Trophoblast cell (in vitro differentiated cells and primary cell): ENCODE data around the gene MAPKAPK5.

Experiments
- DNase-seq, 2 donors: peaks; one replicate each; pipeline ENCODE4 v3.0.0-alpha.2; 2016
- H2AFZ ChIP-seq: 2 replicates; pipeline ENCODE4 v1.6.1; 2013; ENCODE audit warnings: low read length, moderate library complexity, mild to moderate bottlenecking; ENCODE audit not compliant: insufficient read depth, poor library complexity
- H2AK5ac ChIP-seq: 2 replicates; pipeline ENCODE4 v1.6.1; 2013; ENCODE audit warnings: mild to moderate bottlenecking, low read length
- H2BK120ac ChIP-seq: 2 replicates; pipeline ENCODE4 v1.6.1; 2013; ENCODE audit warnings: low read length, mild to moderate bottlenecking, moderate library complexity; ENCODE audit not compliant: insufficient read depth, poor library complexity
- H2BK12ac ChIP-seq: 2 replicates; pipeline ENCODE4 v1.6.1; 2013; ENCODE audit warnings: mild to moderate bottlenecking, low read length, moderate library complexity
- H2BK5ac ChIP-seq: 2 replicates; pipeline ENCODE4 v1.6.1; 2013; ENCODE audit warnings: low read length, low read depth, moderate library complexity, mild to moderate bottlenecking; ENCODE audit not compliant: poor library complexity
- H3K14ac ChIP-seq: 2 replicates; pipeline ENCODE4 v1.6.1; 2013; ENCODE audit warnings: mild to moderate bottlenecking, low read length
- H3K18ac ChIP-seq: 2 replicates; pipeline ENCODE4 v1.6.1; 2013; ENCODE audit warnings: mild to moderate bottlenecking, low read length
- H3K23ac ChIP-seq: 2 replicates; pipeline ENCODE4 v1.6.1; 2013; ENCODE audit warnings: low read length
- H3K27ac ChIP-seq: 2 replicates; pipeline ENCODE4 v1.5.1; 2013; ENCODE audit warnings: low read depth, mild to moderate bottlenecking, inconsistent platforms, low read length, moderate library complexity
- H3K27me3 ChIP-seq: 2 replicates; pipeline ENCODE4 v1.6.1; 2013; ENCODE audit warnings: inconsistent platforms, mild to moderate bottlenecking, low read length, moderate library complexity; ENCODE audit not compliant: insufficient read depth
- H3K36me3 ChIP-seq, 2 experiments: 1 replicate in 1 of 2; 2 replicates in 1 of 2; pipeline ENCODE4 v1.6.1; 2013; ENCODE audit warnings: low read length in 2 of 2, mild to moderate bottlenecking in 2 of 2, moderate library complexity in 1 of 2; ENCODE audit not compliant: insufficient read depth in 2 of 2, control insufficient read depth in 1 of 2
- H3K4ac ChIP-seq: 2 replicates; pipeline ENCODE4 v1.6.1; 2013; ENCODE audit warnings: low read depth, mild to moderate bottlenecking, low read length, moderate library complexity
- H3K4me1 ChIP-seq, 2 experiments: 1 replicate in 1 of 2; 2 replicates in 1 of 2; pipeline ENCODE4 v1.6.1; 2013; ENCODE audit warnings: low read length in 2 of 2, mild to moderate bottlenecking in 2 of 2, moderate library complexity in 1 of 2; ENCODE audit not compliant: insufficient read depth in 2 of 2, control insufficient read depth in 1 of 2
- H3K4me2 ChIP-seq: 2 replicates; pipeline ENCODE4 v1.6.1; 2013; ENCODE audit warnings: inconsistent platforms, mild to moderate bottlenecking, low read length, moderate library complexity
- H3K4me3 ChIP-seq: 2 replicates; pipeline ENCODE4 v1.5.1; 2013; ENCODE audit warnings: mild to moderate bottlenecking, low read depth, low read length, inconsistent platforms
- H3K79me1 ChIP-seq: one replicate; pipeline ENCODE4 v1.6.1; 2013; ENCODE audit warnings: low read length
- H3K79me2 ChIP-seq: 2 replicates; pipeline ENCODE4 v1.6.1; 2013; ENCODE audit warnings: low read length, mild to moderate bottlenecking; ENCODE audit not compliant: control insufficient read depth, insufficient read depth, poor library complexity
- H3K9ac ChIP-seq: 2 replicates; pipeline ENCODE4 v1.6.1; 2013; ENCODE audit warnings: mild to moderate bottlenecking, low read length
- H3K9me3 ChIP-seq: 2 replicates; pipeline ENCODE4 v1.6.1; 2013; ENCODE audit warnings: low read depth, mild to moderate bottlenecking, control low read depth, inconsistent platforms, low read length; ENCODE audit not compliant: insufficient read depth
- H4K12ac ChIP-seq: 2 replicates; pipeline ENCODE4 v1.6.1; 2013; ENCODE audit warnings: low read depth, mild to moderate bottlenecking, low read length, moderate library complexity
- H4K8ac ChIP-seq: 2 replicates; pipeline ENCODE4 v1.6.1; 2013; ENCODE audit warnings: low read depth, mild to moderate bottlenecking, low read length, moderate library complexity
- H4K91ac ChIP-seq: one replicate; pipeline ENCODE4 v1.6.1; 2013; ENCODE audit warnings: low read depth, mild to moderate bottlenecking, low read length, moderate library complexity
- whole genome bisulfite sequencing: extraction: QIAGEN DNeasy Blood & Tissue Kit; methylation state at CpG from one replicate; pipeline ENCODE4 v1.1.7; 2013; ENCODE audit warnings: missing lambda C conversion rate; ENCODE audit not compliant: insufficient read length, insufficient coverage; ENCODE audit errors: extremely low coverage; 5-methylcytosine and 5-hydroxymethylcytosine counted together

The MAPKAPK5 gene

DNA sequence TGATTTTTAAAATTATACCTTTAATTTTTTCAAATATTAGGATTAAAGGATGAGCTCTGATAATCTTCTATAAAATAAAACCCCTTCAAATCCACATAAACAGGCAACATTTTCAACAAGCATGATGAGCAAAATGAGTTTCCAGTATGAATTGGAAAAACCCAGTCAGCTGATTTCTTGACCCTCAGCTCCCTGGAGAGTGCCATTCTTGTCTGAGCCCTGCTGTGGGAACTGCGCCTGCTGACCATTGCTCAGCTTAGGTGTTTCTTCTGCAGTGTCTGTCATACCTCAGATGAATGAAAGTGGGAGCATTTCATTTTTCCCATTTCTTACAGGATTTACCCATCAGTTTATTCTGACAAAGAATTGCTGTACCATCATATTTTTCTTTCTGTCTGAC, 27.6 kb downstream of the MAPKAPK5 start:
- no peaks in the 10 kb centered on the region for H3K9me3 ChIP-seq
- no peak overlapping the region for H4K8ac ChIP-seq
- no peak for DNase-seq
- no peaks in the 10 kb centered on the region for H3K79me1 ChIP-seq
- H2BK120ac ChIP-seq: no peak overlapping the region
- H3K4me1 ChIP-seq: no peaks in the 10 kb centered on the region
- H3K27ac ChIP-seq: no peak overlapping the region
- H4K12ac ChIP-seq: no peak overlapping the region
- no peaks in the 10 kb centered on the region for H3K27me3 ChIP-seq
- no peak overlapping the region for H3K9ac ChIP-seq
- no peak overlapping the region for H2BK5ac ChIP-seq
- no peak overlapping the region for H3K14ac ChIP-seq
- H3K4ac ChIP-seq: no peak overlapping the region
- no peak overlapping the region for H3K23ac ChIP-seq
- H2BK12ac ChIP-seq: no peak overlapping the region
- no peak overlapping the region for H3K18ac ChIP-seq
- no CpG with 5 or more reads among the region's 1 CpG for WGBS
- H3K4me3 ChIP-seq: no peak overlapping the region
- no peak overlapping the region for H4K91ac ChIP-seq
- no peaks in the 10 kb centered on the region for H3K79me2 ChIP-seq
- peaks cover 24 to 35% of the 10 kb centered on the region in 2 experiments for H3K36me3 ChIP-seq
- no peak overlapping the region for H2AK5ac ChIP-seq
- no peak overlapping the region for H3K4me2 ChIP-seq
- no peak overlapping the region for H2AFZ ChIP-seq

GRCh38 chr12:111870216-111870615, 28.2 kb downstream of the MAPKAPK5 start:
- Histone ChIP-seq H2AFZ (no peak overlapping the region), H3K23ac (no peak overlapping the region), H4K91ac (no peak overlapping the region), H3K9ac (no peak overlapping the region), H4K12ac (no peak overlapping the region), H2BK5ac (no peak overlapping the region), H2AK5ac (no peak overlapping the region), H3K27ac (no peak overlapping the region), H3K4me2 (no peak overlapping the region), H2BK120ac (no peak overlapping the region), H3K79me2 (no peaks in the 10 kb centered on the region), H3K9me3 (no peaks in the 10 kb centered on the region), H3K18ac (no peak overlapping the region), H3K4me1 (no peaks in the 10 kb centered on the region), H3K4me3 (no peak overlapping the region), H2BK12ac (no peak overlapping the region), H4K8ac (no peak overlapping the region), H3K27me3 (no peaks in the 10 kb centered on the region), H3K4ac (no peak overlapping the region), H3K14ac (no peak overlapping the region), H3K36me3 (peaks cover 24 to 35% of the 10 kb centered on the region in 2 experiments), H3K79me1 (no peaks in the 10 kb centered on the region)
- no peak for DNase-seq
- no CpG with 5 or more reads among the region's 6 CpGs for WGBS

GRCh38 chr12:111870706-111871105, 28.7 kb downstream of the MAPKAPK5 start:
- H2BK120ac ChIP-seq: no peak overlapping the region
- H3K4ac ChIP-seq: no peak overlapping the region
- H3K4me3 ChIP-seq: no peak overlapping the region
- H4K8ac ChIP-seq: no peak overlapping the region
- H3K18ac ChIP-seq: no peak overlapping the region
- no peak overlapping the region for H2BK12ac ChIP-seq
- no peak overlapping the region for H3K23ac ChIP-seq
- no peak overlapping the region for H3K27ac ChIP-seq
- no peaks in the 10 kb centered on the region for H3K9me3 ChIP-seq
- no peak overlapping the region for H2BK5ac ChIP-seq
- H4K12ac ChIP-seq: no peak overlapping the region
- no peak overlapping the region for H3K9ac ChIP-seq
- WGBS: no CpG with 5 or more reads among the region's 2 CpGs
- H3K14ac ChIP-seq: no peak overlapping the region
- no peaks in the 10 kb centered on the region for H3K27me3 ChIP-seq
- H3K4me1 ChIP-seq: no peaks in the 10 kb centered on the region
- H4K91ac ChIP-seq: no peak overlapping the region
- no peak overlapping the region for H3K4me2 ChIP-seq
- H3K79me2 ChIP-seq: no peaks in the 10 kb centered on the region
- peaks cover 23 to 40% of the 10 kb centered on the region in 2 experiments for H3K36me3 ChIP-seq
- DNase-seq: no peak
- H2AFZ ChIP-seq: no peak overlapping the region
- no peaks in the 10 kb centered on the region for H3K79me1 ChIP-seq
- H2AK5ac ChIP-seq: no peak overlapping the region

GRCh38 chr12:111873113-111873512, 31.1 kb downstream of the MAPKAPK5 start:
- Histone ChIP-seq H3K79me2 (no peaks in the 10 kb centered on the region), H4K91ac (no peak overlapping the region), H3K79me1 (no peaks in the 10 kb centered on the region), H3K9me3 (no peaks in the 10 kb centered on the region), H2BK120ac (no peak overlapping the region), H2AK5ac (no peak overlapping the region), H2BK12ac (no peak overlapping the region), H3K27ac (no peak overlapping the region), H2AFZ (no peak overlapping the region), H3K4me3 (no peak overlapping the region), H3K36me3 (peaks cover 25 to 34% of the 10 kb centered on the region in 2 experiments), H2BK5ac (no peak overlapping the region), H3K4me2 (no peak overlapping the region), H4K8ac (no peak overlapping the region), H3K4me1 (no peaks in the 10 kb centered on the region), H3K9ac (no peak overlapping the region), H3K23ac (no peak overlapping the region), H3K4ac (no peak overlapping the region), H4K12ac (no peak overlapping the region), H3K18ac (no peak overlapping the region), H3K27me3 (no peaks in the 10 kb centered on the region), H3K14ac (no peak overlapping the region)
- no CpG with 5 or more reads among the region's 7 CpGs for WGBS
- DNase-seq: no peak
